GM12878 (cell line): ENCODE results near the gene KRT86. TPM values are rescaled to one million over a fixed set of nuclear protein-coding genes. Genes with fewer than 3 reads are reported as not detected.

Experiments used
- ATAC-seq: fragments of 200-7000 bp; cut with Tn5 transposase; 3 replicates; pipeline ENCODE4 v1.9.1; 2020; ENCODE audit warnings: mild to moderate bottlenecking, moderate library complexity
- BruUV-seq: library from RNA; stranded (reverse); fragments of 400-500 nt; replicated peaks from 2 replicates; lab custom pipeline; 2021; lab: Mats Ljungman, UMichigan
- CTCF ChIA-PET: fragments of 300-600 bp; sonication (Branson Sonifier 250); formaldehyde crosslinking; extraction: SDS; loops from one replicate; lab custom pipeline; 2021; ENCODE audit warnings: inconsistent platforms; lab: Yijun Ruan, JAX
- POLR2A ChIA-PET: fragments of 350-600 bp; formaldehyde crosslinking; extraction: SDS; loops from one replicate; lab custom pipeline; 2021; ENCODE audit warnings: inconsistent platforms; lab: Charles Lee
- RAD21 ChIA-PET: fragments of 300-600 bp; sonication (Branson Sonifier 250); formaldehyde crosslinking; loops from one replicate; lab custom pipeline; 2023; ENCODE audit warnings: antibody characterized with exemption; ENCODE audit not compliant: unreplicated experiment; lab: Charles Lee
- SMC1A ChIA-PET: fragments of 300-600 bp; sonication (Branson Sonifier 250); formaldehyde crosslinking; loops from one replicate; lab custom pipeline; 2023; ENCODE audit not compliant: unreplicated experiment, uncharacterized antibody; lab: Charles Lee
- DNase-seq: peaks from one replicate; pipeline ENCODE4 v3.0.0-alpha.2; 2011; ENCODE audit warnings: low read depth, low spot score
- FAIRE-seq: peaks from 3 replicates; lab custom pipeline; 2011; peaks lifted over from hg19 to GRCh38; lab: Jason Lieb, UNC
- H2AFZ ChIP-seq: 2 replicates; pipeline ENCODE4 v1.6.0; 2011; ENCODE audit warnings: low read depth, low read length, control low read depth; ENCODE audit not compliant: control insufficient read depth
- H3K27ac ChIP-seq: 2 replicates; pipeline ENCODE4 v1.5.1; 2011; ENCODE audit warnings: control low read depth; ENCODE audit not compliant: control insufficient read depth, insufficient read depth
- H3K27me3 ChIP-seq, 2 experiments: replicated peaks in 1 of 2; 2 replicates each; pipeline versions ENCODE4 v1.6.0 to v1.6.1; 2011; ENCODE audit warnings: low read length in 1 of 2; ENCODE audit not compliant: control insufficient read depth in 2 of 2, insufficient read depth in 2 of 2
- H3K36me3 ChIP-seq, 2 experiments: 2 replicates each; pipeline ENCODE4 v1.5.1; 2011; ENCODE audit warnings: low read length in 1 of 2; ENCODE audit not compliant: control insufficient read depth in 2 of 2, insufficient read depth in 2 of 2
- H3K4me1 ChIP-seq: 2 replicates; pipeline ENCODE4 v1.6.1; 2011; ENCODE audit warnings: mild to moderate bottlenecking, low read length, moderate library complexity, mixed read lengths; ENCODE audit not compliant: control insufficient read depth, insufficient read depth
- H3K4me2 ChIP-seq: 2 replicates; pipeline ENCODE4 v1.6.0; 2011; ENCODE audit warnings: control low read depth; ENCODE audit not compliant: control insufficient read depth, insufficient read depth
- H3K4me3 ChIP-seq: fragments of 200-600 bp; sonication (generic); 2 replicates; pipeline ENCODE4 v1.5.1; 2016
- H3K79me2 ChIP-seq: 2 replicates; pipeline ENCODE4 v1.6.0; 2011; ENCODE audit warnings: low read length; ENCODE audit not compliant: control insufficient read depth, insufficient read depth
- H3K9ac ChIP-seq: 2 replicates; pipeline ENCODE4 v1.8.0; 2011; ENCODE audit warnings: low read length, control low read depth, mixed read lengths; ENCODE audit not compliant: control insufficient read depth, insufficient read depth
- H3K9me3 ChIP-seq: replicated peaks from 3 replicates; pipeline ENCODE4 v1.5.1; 2011; ENCODE audit warnings: mild to moderate bottlenecking, low read length; ENCODE audit not compliant: control insufficient read depth, insufficient read depth
- H4K20me1 ChIP-seq: 2 replicates; pipeline ENCODE4 v1.6.0; 2011; ENCODE audit not compliant: control insufficient read depth, insufficient read depth
- EGR1 ChIP-seq, 2 experiments: IDR thresholded peaks; 1 replicate in 1 of 2; 2 replicates in 1 of 2; pipeline ENCODE4 v1.6.1; 2011 to 2012; ENCODE audit warnings: low read depth in 2 of 2, low read length in 2 of 2, borderline replicate concordance in 1 of 2, mild to moderate bottlenecking in 1 of 2, moderate library complexity in 1 of 2
- JUND ChIP-seq: IDR thresholded peaks from 2 replicates; pipeline ENCODE4 v1.6.1; 2012; ENCODE audit warnings: low read depth, mild to moderate bottlenecking, low read length, improper control_type of control experiment, moderate library complexity
- ZNF24 ChIP-seq: fragments of 450-650 bp; IDR thresholded peaks from 2 replicates; pipeline ENCODE4 v1.6.1; 2017; ENCODE audit warnings: antibody characterized with exemption, mild to moderate bottlenecking
- WGBS: methylation state at CpG from one replicate; pipeline ENCODE4 v1.1.6; 2016; ENCODE audit warnings: low lambda C conversion rate; ENCODE audit not compliant: insufficient replicate concordance, insufficient coverage; ENCODE audit errors: missing lambda C conversion rate; 5-methylcytosine and 5-hydroxymethylcytosine counted together
- in situ Hi-C: fragments of 300-500 bp; cut with MboI; formaldehyde crosslinking; loops from 9 replicates; pipeline ENCODE4 v1.14.3; 2018; ENCODE audit warnings: mixed read lengths
- intact Hi-C: fragments of 100-400 bp; cut with micrococcal nuclease; formaldehyde crosslinking; loops from one replicate; pipeline ENCODE4 v1.14.2; 2022; ENCODE audit not compliant: unreplicated experiment
- polyA plus RNA-seq, 11 experiments: library from polyadenylated mRNA; depleted of rRNA in 4 of 11; unstranded in 6 of 11; stranded (reverse) in 5 of 11; fragments of >200 nt; fragmentation: Nextera tagmentation in 4 of 11; fragmentation: Illumina TruSeq in 1 of 11; extraction: Ambion mirVana in 4 of 11; extraction: Trizol in 1 of 11; gene quantifications; 1 replicate in 1 of 11; 2 replicates in 10 of 11; pipeline versions ENCODE4 v1.2.1 to v1.2.3, GENCODE V29; 2011 to 2016; ENCODE audit warnings: inconsistent platforms in 2 of 11, missing spikeins in 2 of 11, low read depth in 1 of 11
- total RNA-seq, 4 experiments: library from RNA; depleted of rRNA in 3 of 4; stranded (reverse); fragments of >200 nt in 3 of 4; fragmentation: Illumina TruSeq in 1 of 4; extraction: Trizol in 1 of 4; gene quantifications; 2 replicates each; pipeline versions ENCODE4 v1.2.1 to v1.2.3, GENCODE V29; 2013 to 2021
- TF ChIP-seq, protein P1 (sequence below): IDR thresholded peaks from 2 replicates; pipeline ENCODE4 v1.6.1; 2011; ENCODE audit warnings: mild to moderate bottlenecking, low read depth, low read length, moderate library complexity; ENCODE audit not compliant: insufficient replicate concordance
- TF ChIP-seq, protein P2 (sequence below): fragments of 150-350 bp; IDR thresholded peaks from 2 replicates; pipeline ENCODE4 v1.6.1; 2016; ENCODE audit warnings: low read depth, low read length

The KRT86 gene
- total and polyA plus RNA-seq, 10 of the 15 experiments (the other 5 are each of a cell fraction or from before 2014, with no cell fraction given), result 0.11 to 0.54 (median 0.18) TPM; not detected in 4

DNA sequence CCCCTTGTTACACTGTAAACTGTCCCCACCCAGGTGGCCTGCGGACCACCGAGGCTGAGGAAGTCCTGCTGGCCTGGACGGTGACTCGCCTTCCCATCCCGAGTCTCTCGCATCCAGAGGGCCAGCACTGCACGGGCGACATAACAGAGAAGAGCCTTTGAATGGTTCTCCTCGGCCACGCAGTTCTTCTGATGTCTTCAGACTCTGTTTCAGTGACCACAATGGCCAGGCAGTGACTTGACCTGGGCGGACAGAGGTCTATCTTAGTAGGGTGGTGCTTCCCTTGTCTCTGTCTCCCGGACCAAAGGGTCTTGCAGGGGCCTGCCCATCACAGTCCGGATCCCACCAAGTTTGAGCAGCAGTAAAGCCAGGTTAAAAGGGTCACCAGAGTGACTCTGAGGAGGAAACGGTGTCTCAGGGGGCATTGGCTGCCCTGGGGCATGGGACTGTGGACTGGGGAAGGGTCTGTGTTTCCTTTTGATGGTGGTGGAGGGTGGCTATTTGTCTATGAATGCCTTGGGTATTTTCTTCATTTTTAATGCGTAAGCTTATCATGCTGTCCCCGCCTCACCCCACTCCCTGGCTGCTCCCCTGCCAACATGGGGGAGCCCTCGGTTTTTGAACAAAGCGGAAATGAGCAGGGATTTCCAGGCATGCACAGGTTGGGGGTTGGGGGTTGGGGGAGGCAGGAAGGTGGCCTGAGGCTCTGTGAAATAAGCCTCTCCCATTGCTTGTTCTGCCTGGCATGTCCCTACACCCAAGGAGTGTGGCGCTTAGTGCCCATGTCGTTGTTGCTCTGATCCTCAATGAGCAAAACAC, 82.5 kb downstream of the KRT86 start:
- in situ Hi-C loops, result no loop called here
- Histone ChIP-seq H4K20me1 (no peaks in the 10 kb centered on the region), H3K4me3 (no peak overlapping the region), H3K79me2 (no peaks in the 10 kb centered on the region), H3K4me2 (no peak overlapping the region), H3K9ac (no peak overlapping the region), H3K27me3 (0 out of 4 replicates have a peak, but pooled peaks cover 0 to 3% of the 10 kb centered on the region in 2 experiments), H3K36me3 (no peaks in the 10 kb centered on the region), H3K27ac (no peak overlapping the region), H3K9me3 (no peaks in the 10 kb centered on the region), H2AFZ (no peak overlapping the region), H3K4me1 (peaks cover 12% of the 10 kb centered on the region)
- BruUV-seq, result no TSS peak
- CTCF ChIA-PET, result no interaction called here
- no peak for DNase-seq
- POLR2A ChIA-PET, result no interaction called here
- ATAC-seq, result no peak
- 69% methylated on average over 20 of the region's 20 CpGs for WGBS
- RAD21 ChIA-PET, result no interaction called here
- no peak for FAIRE-seq
- intact Hi-C loops, result no loop called here
- TF ChIP-seq, protein P1, sequence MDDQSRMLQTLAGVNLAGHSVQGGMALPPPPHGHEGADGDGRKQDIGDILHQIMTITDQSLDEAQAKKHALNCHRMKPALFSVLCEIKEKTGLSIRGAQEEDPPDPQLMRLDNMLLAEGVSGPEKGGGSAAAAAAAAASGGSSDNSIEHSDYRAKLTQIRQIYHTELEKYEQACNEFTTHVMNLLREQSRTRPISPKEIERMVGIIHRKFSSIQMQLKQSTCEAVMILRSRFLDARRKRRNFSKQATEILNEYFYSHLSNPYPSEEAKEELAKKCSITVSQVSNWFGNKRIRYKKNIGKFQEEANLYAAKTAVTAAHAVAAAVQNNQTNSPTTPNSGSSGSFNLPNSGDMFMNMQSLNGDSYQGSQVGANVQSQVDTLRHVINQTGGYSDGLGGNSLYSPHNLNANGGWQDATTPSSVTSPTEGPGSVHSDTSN, result no peak
- TF ChIP-seq JUND (no peak), EGR1 (IDR thresholded peaks at IDR 0.05; ENCODE audit: borderline replicate concordance in 1 of 2, low read depth in 2 of 2, low read length in 2 of 2) (no peak), ZNF24 (no peak)
- TF ChIP-seq, protein P2, sequence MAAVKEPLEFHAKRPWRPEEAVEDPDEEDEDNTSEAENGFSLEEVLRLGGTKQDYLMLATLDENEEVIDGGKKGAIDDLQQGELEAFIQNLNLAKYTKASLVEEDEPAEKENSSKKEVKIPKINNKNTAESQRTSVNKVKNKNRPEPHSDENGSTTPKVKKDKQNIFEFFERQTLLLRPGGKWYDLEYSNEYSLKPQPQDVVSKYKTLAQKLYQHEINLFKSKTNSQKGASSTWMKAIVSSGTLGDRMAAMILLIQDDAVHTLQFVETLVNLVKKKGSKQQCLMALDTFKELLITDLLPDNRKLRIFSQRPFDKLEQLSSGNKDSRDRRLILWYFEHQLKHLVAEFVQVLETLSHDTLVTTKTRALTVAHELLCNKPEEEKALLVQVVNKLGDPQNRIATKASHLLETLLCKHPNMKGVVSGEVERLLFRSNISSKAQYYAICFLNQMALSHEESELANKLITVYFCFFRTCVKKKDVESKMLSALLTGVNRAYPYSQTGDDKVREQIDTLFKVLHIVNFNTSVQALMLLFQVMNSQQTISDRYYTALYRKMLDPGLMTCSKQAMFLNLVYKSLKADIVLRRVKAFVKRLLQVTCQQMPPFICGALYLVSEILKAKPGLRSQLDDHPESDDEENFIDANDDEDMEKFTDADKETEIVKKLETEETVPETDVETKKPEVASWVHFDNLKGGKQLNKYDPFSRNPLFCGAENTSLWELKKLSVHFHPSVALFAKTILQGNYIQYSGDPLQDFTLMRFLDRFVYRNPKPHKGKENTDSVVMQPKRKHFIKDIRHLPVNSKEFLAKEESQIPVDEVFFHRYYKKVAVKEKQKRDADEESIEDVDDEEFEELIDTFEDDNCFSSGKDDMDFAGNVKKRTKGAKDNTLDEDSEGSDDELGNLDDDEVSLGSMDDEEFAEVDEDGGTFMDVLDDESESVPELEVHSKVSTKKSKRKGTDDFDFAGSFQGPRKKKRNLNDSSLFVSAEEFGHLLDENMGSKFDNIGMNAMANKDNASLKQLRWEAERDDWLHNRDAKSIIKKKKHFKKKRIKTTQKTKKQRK, result no peak
- SMC1A ChIA-PET, result interaction anchor here (1.3 kb wide), 1 partner anchor 17 kb away, joined by 3 read pairs; no protein-coding TSS in a partner anchor

Other genes with a start within 250 kb of the KRT86 start
Only the 7 nearest of the 15 such genes appear.
- not detected in 2 replicates for gene KRT80, start 82.6 kb upstream of the KRT86 start, total RNA-seq (2014; rRNA removed)
- not detected in 2 replicates for gene KRT80, start 82.6 kb upstream of the KRT86 start, total RNA-seq (2014; rRNA removed; fragmentation: Illumina TruSeq; extraction: Trizol)
- gene KRT80, start 82.6 kb upstream of the KRT86 start, total RNA-seq (2021), result 0.05 TPM in 1 of 2 replicates, not detected in the other
- 0.01 TPM in 1 of 2 replicates, not detected in the other for gene KRT80, start 82.6 kb upstream of the KRT86 start, polyA plus RNA-seq (2011; rRNA removed)
- gene KRT80, start 82.6 kb upstream of the KRT86 start, polyA plus RNA-seq (2014; fragmentation: Illumina TruSeq; extraction: Trizol), result not detected in 2 replicates
- gene KRT80, start 82.6 kb upstream of the KRT86 start, polyA plus RNA-seq (2014; fragmentation: Nextera tagmentation; extraction: Ambion mirVana), result not detected
- gene KRT80, start 82.6 kb upstream of the KRT86 start, polyA plus RNA-seq (2014; rRNA removed), result not detected in 2 replicates
- gene KRT80, start 82.6 kb upstream of the KRT86 start, polyA plus RNA-seq (2016; fragmentation: Nextera tagmentation; extraction: Ambion mirVana), result not detected
- gene KRT7, start 41.4 kb upstream of the KRT86 start, total RNA-seq (2014; rRNA removed), result 3.1 and 3.4 TPM in 2 replicates
- gene KRT7, start 41.4 kb upstream of the KRT86 start, total RNA-seq (2014; rRNA removed; fragmentation: Illumina TruSeq; extraction: Trizol), result 3.8 and 4.0 TPM in 2 replicates
- gene KRT7, start 41.4 kb upstream of the KRT86 start, total RNA-seq (2021), result 6.6 and 7.6 TPM in 2 replicates
- gene KRT7, start 41.4 kb upstream of the KRT86 start, polyA plus RNA-seq (2011; rRNA removed), result 7.6 and 15.3 TPM in 2 replicates
- gene KRT7, start 41.4 kb upstream of the KRT86 start, polyA plus RNA-seq (2014; fragmentation: Illumina TruSeq; extraction: Trizol), result 1.5 and 1.9 TPM in 2 replicates
- 1 to 10 TPM in 1 of 2 experiments, under 1 TPM in 1; 0.90 to 4.6 TPM for gene KRT7, start 41.4 kb upstream of the KRT86 start, polyA plus RNA-seq (2014; fragmentation: Nextera tagmentation; extraction: Ambion mirVana)
- gene KRT7, start 41.4 kb upstream of the KRT86 start, polyA plus RNA-seq (2014; rRNA removed), result 5.0 and 5.4 TPM in 2 replicates
- gene KRT7, start 41.4 kb upstream of the KRT86 start, polyA plus RNA-seq (2016; fragmentation: Nextera tagmentation; extraction: Ambion mirVana), result 10 to 100 TPM; 17.8 to 18.7 TPM
- gene KRT81, start 16.9 kb downstream of the KRT86 start, total RNA-seq (2014; rRNA removed), result not detected in 2 replicates
- not detected in 2 replicates for gene KRT81, start 16.9 kb downstream of the KRT86 start, total RNA-seq (2014; rRNA removed; fragmentation: Illumina TruSeq; extraction: Trizol)
- 0.15 and 0.35 TPM in 2 replicates for gene KRT81, start 16.9 kb downstream of the KRT86 start, total RNA-seq (2021)
- gene KRT81, start 16.9 kb downstream of the KRT86 start, polyA plus RNA-seq (2011; rRNA removed), result 0.05 and 0.06 TPM in 2 replicates
- gene KRT81, start 16.9 kb downstream of the KRT86 start, polyA plus RNA-seq (2014; fragmentation: Illumina TruSeq; extraction: Trizol), result not detected in 2 replicates
- not detected for gene KRT81, start 16.9 kb downstream of the KRT86 start, polyA plus RNA-seq (2014; fragmentation: Nextera tagmentation; extraction: Ambion mirVana)
- gene KRT81, start 16.9 kb downstream of the KRT86 start, polyA plus RNA-seq (2014; rRNA removed), result not detected in 2 replicates
- not detected for gene KRT81, start 16.9 kb downstream of the KRT86 start, polyA plus RNA-seq (2016; fragmentation: Nextera tagmentation; extraction: Ambion mirVana)
- not detected in 2 replicates for gene KRT83, start 46.8 kb downstream of the KRT86 start, total RNA-seq (2014; rRNA removed)
- not detected in 2 replicates for gene KRT83, start 46.8 kb downstream of the KRT86 start, total RNA-seq (2014; rRNA removed; fragmentation: Illumina TruSeq; extraction: Trizol)
- not detected in 2 replicates for gene KRT83, start 46.8 kb downstream of the KRT86 start, total RNA-seq (2021)
- not detected in 2 replicates for gene KRT83, start 46.8 kb downstream of the KRT86 start, polyA plus RNA-seq (2011; rRNA removed)
- gene KRT83, start 46.8 kb downstream of the KRT86 start, polyA plus RNA-seq (2014; fragmentation: Illumina TruSeq; extraction: Trizol), result not detected in 2 replicates
- not detected for gene KRT83, start 46.8 kb downstream of the KRT86 start, polyA plus RNA-seq (2014; fragmentation: Nextera tagmentation; extraction: Ambion mirVana)
- gene KRT83, start 46.8 kb downstream of the KRT86 start, polyA plus RNA-seq (2014; rRNA removed), result not detected in 2 replicates
- gene KRT83, start 46.8 kb downstream of the KRT86 start, polyA plus RNA-seq (2016; fragmentation: Nextera tagmentation; extraction: Ambion mirVana), result not detected
- gene KRT85, start 92.8 kb downstream of the KRT86 start, total RNA-seq (2014; rRNA removed), result 0.06 TPM in 1 of 2 replicates, not detected in the other
- gene KRT85, start 92.8 kb downstream of the KRT86 start, total RNA-seq (2014; rRNA removed; fragmentation: Illumina TruSeq; extraction: Trizol), result not detected in 2 replicates
- gene KRT85, start 92.8 kb downstream of the KRT86 start, total RNA-seq (2021), result 0.15 TPM in 1 of 2 replicates, not detected in the other
- gene KRT85, start 92.8 kb downstream of the KRT86 start, polyA plus RNA-seq (2011; rRNA removed), result 0.06 and 0.18 TPM in 2 replicates
- gene KRT85, start 92.8 kb downstream of the KRT86 start, polyA plus RNA-seq (2014; fragmentation: Illumina TruSeq; extraction: Trizol), result not detected in 2 replicates
- gene KRT85, start 92.8 kb downstream of the KRT86 start, polyA plus RNA-seq (2014; fragmentation: Nextera tagmentation; extraction: Ambion mirVana), result not detected
- gene KRT85, start 92.8 kb downstream of the KRT86 start, polyA plus RNA-seq (2014; rRNA removed), result 0.04 TPM in 1 of 2 replicates, not detected in the other
- under 1 TPM in 1 of 2 experiments, not detected in 1; 0.05 TPM for gene KRT85, start 92.8 kb downstream of the KRT86 start, polyA plus RNA-seq (2016; fragmentation: Nextera tagmentation; extraction: Ambion mirVana)
- gene KRT84, start 111.0 kb downstream of the KRT86 start, total RNA-seq (2014; rRNA removed), result not detected in 2 replicates
- gene KRT84, start 111.0 kb downstream of the KRT86 start, total RNA-seq (2014; rRNA removed; fragmentation: Illumina TruSeq; extraction: Trizol), result not detected in 2 replicates
- not detected in 2 replicates for gene KRT84, start 111.0 kb downstream of the KRT86 start, total RNA-seq (2021)
- gene KRT84, start 111.0 kb downstream of the KRT86 start, polyA plus RNA-seq (2011; rRNA removed), result not detected in 2 replicates
- not detected in 2 replicates for gene KRT84, start 111.0 kb downstream of the KRT86 start, polyA plus RNA-seq (2014; fragmentation: Illumina TruSeq; extraction: Trizol)
- not detected for gene KRT84, start 111.0 kb downstream of the KRT86 start, polyA plus RNA-seq (2014; fragmentation: Nextera tagmentation; extraction: Ambion mirVana)
- not detected in 2 replicates for gene KRT84, start 111.0 kb downstream of the KRT86 start, polyA plus RNA-seq (2014; rRNA removed)
- not detected for gene KRT84, start 111.0 kb downstream of the KRT86 start, polyA plus RNA-seq (2016; fragmentation: Nextera tagmentation; extraction: Ambion mirVana)
- gene KRT82, start 131.7 kb downstream of the KRT86 start, total RNA-seq (2014; rRNA removed), result not detected in 2 replicates
- gene KRT82, start 131.7 kb downstream of the KRT86 start, total RNA-seq (2014; rRNA removed; fragmentation: Illumina TruSeq; extraction: Trizol), result not detected in 2 replicates
- gene KRT82, start 131.7 kb downstream of the KRT86 start, total RNA-seq (2021), result not detected in 2 replicates
- gene KRT82, start 131.7 kb downstream of the KRT86 start, polyA plus RNA-seq (2011; rRNA removed), result not detected in 2 replicates
- gene KRT82, start 131.7 kb downstream of the KRT86 start, polyA plus RNA-seq (2014; fragmentation: Illumina TruSeq; extraction: Trizol), result not detected in 2 replicates
- gene KRT82, start 131.7 kb downstream of the KRT86 start, polyA plus RNA-seq (2014; fragmentation: Nextera tagmentation; extraction: Ambion mirVana), result not detected
- gene KRT82, start 131.7 kb downstream of the KRT86 start, polyA plus RNA-seq (2014; rRNA removed), result not detected in 2 replicates
- gene KRT82, start 131.7 kb downstream of the KRT86 start, polyA plus RNA-seq (2016; fragmentation: Nextera tagmentation; extraction: Ambion mirVana), result not detected